SK-N-SH (cell line): ENCODE data around the gene ACACA. TPM values are rescaled to one million over a fixed set of nuclear protein-coding genes. Genes with fewer than 3 reads are reported as not detected.

Experiments
- CTCF ChIA-PET: fragments of 300-600, 350-600 bp; formaldehyde crosslinking; extraction: SDS; loops from one replicate; lab custom pipeline; 2021; lab: Yijun Ruan, JAX
- POLR2A ChIA-PET: fragments of 350-600 bp; sonication (Branson Sonifier 250); formaldehyde crosslinking; extraction: SDS; loops from one replicate; lab custom pipeline; 2020; ENCODE audit warnings: antibody characterized with exemption, inconsistent platforms; lab: Yijun Ruan, JAX
- DNase-seq: peaks from one replicate; pipeline ENCODE4 v3.0.0; 2012
- H2AFZ ChIP-seq: fragments of 200-600 bp; sonication (generic); 2 replicates; pipeline ENCODE4 v1.8.1; 2016; ENCODE audit warnings: antibody characterized with exemption, mild to moderate bottlenecking, low read depth
- H3F3A ChIP-seq: fragments of 200-600 bp; sonication (generic); replicated peaks from 2 replicates; pipeline ENCODE3; 2016; ENCODE audit warnings: antibody characterized with exemption, mild to moderate bottlenecking; ENCODE audit not compliant: insufficient read depth
- H3K27ac ChIP-seq, 2 experiments: fragments of 200-500 bp in 1 of 2; fragments of 200-600 bp in 1 of 2; sonication (Bioruptor generic) in 1 of 2; sonication (generic), shearing (Covaris generic) in 1 of 2; 2 replicates each; pipeline versions ENCODE4 v1.5.1 to v1.6.1; 2014 to 2016; ENCODE audit warnings: low read depth in 2 of 2, inconsistent platforms in 1 of 2, low read length in 1 of 2, mild to moderate bottlenecking in 1 of 2, mixed read lengths in 1 of 2
- H3K27me3 ChIP-seq: fragments of 200-600 bp; sonication (generic), shearing (Covaris generic); 2 replicates; pipeline ENCODE4 v1.6.1; 2016; ENCODE audit warnings: mixed run types; ENCODE audit not compliant: insufficient read depth
- H3K36me3 ChIP-seq, 2 experiments: fragments of 200-500 bp in 1 of 2; fragments of 200-600 bp in 1 of 2; sonication (Bioruptor generic) in 1 of 2; sonication (generic) in 1 of 2; replicated peaks in 1 of 2; 2 replicates each; pipeline versions ENCODE3 to v1.5.1; 2014 to 2016; ENCODE audit warnings: low read length in 1 of 2, mild to moderate bottlenecking in 1 of 2; ENCODE audit not compliant: insufficient read depth in 2 of 2, control insufficient read depth in 1 of 2
- H3K4me1 ChIP-seq, 2 experiments: fragments of 200-500 bp in 1 of 2; fragments of 200-600 bp in 1 of 2; sonication (Bioruptor generic) in 1 of 2; sonication (generic), shearing (Covaris generic) in 1 of 2; 2 replicates each; pipeline versions ENCODE4 v1.5.1 to v1.6.1; 2014 to 2016; ENCODE audit warnings: low read depth in 1 of 2, low read length in 1 of 2, mixed run types in 1 of 2; ENCODE audit not compliant: insufficient read depth in 2 of 2, control insufficient read depth in 1 of 2
- H3K4me2 ChIP-seq: fragments of 200-600 bp; sonication (generic), shearing (Covaris generic); 2 replicates; pipeline ENCODE4 v1.6.1; 2017; ENCODE audit warnings: mixed run types
- H3K4me3 ChIP-seq, 2 experiments: fragments of 200-500 bp in 1 of 2; fragments of 200-600 bp in 1 of 2; sonication (Bioruptor generic) in 1 of 2; sonication (generic), shearing (Covaris generic) in 1 of 2; 2 replicates each; pipeline versions ENCODE4 v1.5.1 to v1.8.1; 2014 to 2016; ENCODE audit warnings: low read depth in 2 of 2, inconsistent platforms in 1 of 2, low read length in 1 of 2, mild to moderate bottlenecking in 1 of 2, mixed read lengths in 1 of 2, moderate library complexity in 1 of 2
- H3K79me2 ChIP-seq: fragments of 200-600 bp; sonication (generic); 2 replicates; pipeline ENCODE4 v1.8.1; 2017; ENCODE audit warnings: mild to moderate bottlenecking; ENCODE audit not compliant: insufficient read depth
- H3K9ac ChIP-seq: fragments of 200-600 bp; sonication (generic); 2 replicates; pipeline ENCODE4 v1.6.1; 2017; ENCODE audit warnings: mixed run types
- H3K9me2 ChIP-seq: fragments of 200-600 bp; sonication (generic); 2 replicates; pipeline ENCODE4 v1.6.1; 2017; ENCODE audit warnings: mixed run types
- H3K9me3 ChIP-seq: fragments of 200-600 bp; sonication (generic); 2 replicates; pipeline ENCODE4 v1.6.1; 2017; ENCODE audit warnings: mixed run types, mild to moderate bottlenecking, moderate library complexity
- H4K20me1 ChIP-seq: fragments of 200-600 bp; sonication (generic); 2 replicates; pipeline ENCODE4 v1.6.1; 2017; ENCODE audit warnings: mild to moderate bottlenecking, mixed run types; ENCODE audit not compliant: insufficient read depth
- FOXJ3 ChIP-seq: sonication (generic); formaldehyde crosslinking; IDR thresholded peaks from 2 replicates; pipeline ENCODE4 v1.5.1; 2020; ENCODE audit warnings: mild to moderate bottlenecking, missing genetic modification reagents
- RAD21 ChIP-seq: IDR thresholded peaks from 2 replicates; pipeline ENCODE4 v1.6.1; 2012; ENCODE audit warnings: mild to moderate bottlenecking, low read length
- RCOR1 ChIP-seq: fragments of 150-350 bp; IDR thresholded peaks from 2 replicates; pipeline ENCODE4 v1.6.1; 2017; ENCODE audit warnings: antibody characterized with exemption, low read length
- REST ChIP-seq: IDR thresholded peaks from 2 replicates; pipeline ENCODE4 v1.6.1; 2012; ENCODE audit warnings: mild to moderate bottlenecking, low read depth, low read length, moderate library complexity
- TCF12 ChIP-seq: IDR thresholded peaks from 2 replicates; pipeline ENCODE4 v1.4.0; 2012
- ZBTB33 ChIP-seq: IDR thresholded peaks from 2 replicates; pipeline ENCODE4 v1.4.0; 2012; ENCODE audit warnings: low read depth, borderline replicate concordance
- WGBS: methylation state at CpG from one replicate; pipeline ENCODE4 v1.1.6; 2017; ENCODE audit warnings: low lambda C conversion rate; 5-methylcytosine and 5-hydroxymethylcytosine counted together
- polyA plus RNA-seq, 3 experiments: library from polyadenylated mRNA; depleted of rRNA; stranded (reverse); fragments of >200 nt; gene quantifications; 2 replicates each; pipeline ENCODE4 v1.2.3, GENCODE V29; 2012
- TF ChIP-seq, protein P1 (sequence below): IDR thresholded peaks from 2 replicates; pipeline ENCODE4; 2012

ACACA gene
- polyA plus RNA-seq, 1 of the 3 experiments (the other 2 are of a cell fraction) = 27.2 TPM

GRCh38 chr17:37200497-37200896 is 206.1 kb downstream of the ACACA start:
- Histone ChIP-seq H3K27me3 (no peaks in the 10 kb centered on the region), H3F3A (no peaks in the 10 kb centered on the region), H2AFZ (no peak overlapping the region), H3K36me3 (peaks cover 17 to 48% of the 10 kb centered on the region in 2 experiments), H3K9ac (no peak overlapping the region), H3K4me3 (no peak overlapping the region), H3K9me3 (no peaks in the 10 kb centered on the region), H3K9me2 (no peaks in the 10 kb centered on the region), H3K27ac (no peak overlapping the region), H4K20me1 (no peaks in the 10 kb centered on the region), H3K79me2 (no peaks in the 10 kb centered on the region), H3K4me2 (no peak overlapping the region), H3K4me1 (no peaks in the 10 kb centered on the region)
- DNase-seq = no peak
- POLR2A ChIA-PET = no interaction called here
- CTCF ChIA-PET = interaction anchor here (1.0 kb wide), 1 partner anchor 39 kb away, joined by 3 read pairs; no protein-coding TSS in a partner anchor
- TF ChIP-seq RAD21 = no peak
- TF ChIP-seq ZBTB33 = no peak
- no peak for TF ChIP-seq REST
- TF ChIP-seq, protein P1, sequence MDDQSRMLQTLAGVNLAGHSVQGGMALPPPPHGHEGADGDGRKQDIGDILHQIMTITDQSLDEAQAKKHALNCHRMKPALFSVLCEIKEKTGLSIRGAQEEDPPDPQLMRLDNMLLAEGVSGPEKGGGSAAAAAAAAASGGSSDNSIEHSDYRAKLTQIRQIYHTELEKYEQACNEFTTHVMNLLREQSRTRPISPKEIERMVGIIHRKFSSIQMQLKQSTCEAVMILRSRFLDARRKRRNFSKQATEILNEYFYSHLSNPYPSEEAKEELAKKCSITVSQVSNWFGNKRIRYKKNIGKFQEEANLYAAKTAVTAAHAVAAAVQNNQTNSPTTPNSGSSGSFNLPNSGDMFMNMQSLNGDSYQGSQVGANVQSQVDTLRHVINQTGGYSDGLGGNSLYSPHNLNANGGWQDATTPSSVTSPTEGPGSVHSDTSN = no peak
- no peak for TF ChIP-seq RCOR1
- TF ChIP-seq FOXJ3 (CRISPR knock-in tag) = no peak
- 91% methylated on average over 2 of the region's 2 CpGs for WGBS

DNA sequence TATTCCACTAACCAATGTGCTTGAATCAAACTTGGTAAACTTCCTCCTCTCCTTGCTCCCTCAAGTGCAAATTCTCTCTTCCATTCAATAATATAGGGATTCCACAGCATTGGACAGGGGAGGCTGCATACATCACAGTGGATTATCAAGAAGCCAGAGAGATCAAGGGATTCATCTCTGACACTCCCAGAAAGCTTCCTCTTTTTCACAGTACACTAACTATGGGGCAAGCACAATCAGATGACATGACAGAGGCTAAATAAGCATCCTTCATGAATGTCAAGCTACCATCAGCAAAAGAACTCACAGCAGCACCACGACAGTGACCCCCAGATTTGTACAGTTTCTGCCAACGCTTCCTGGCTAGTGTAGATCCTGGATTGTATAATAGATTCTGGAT is 209.3 kb downstream of the ACACA start:
- H3K27me3 ChIP-seq = no peaks in the 10 kb centered on the region
- peaks cover 38 to 49% of the 10 kb centered on the region in 2 experiments for H3K36me3 ChIP-seq
- H4K20me1 ChIP-seq = no peaks in the 10 kb centered on the region
- no peaks in the 10 kb centered on the region for H3F3A ChIP-seq
- TF ChIP-seq TCF12 = no peak
- H3K9me2 ChIP-seq = no peaks in the 10 kb centered on the region
- no peak overlapping the region for H3K9ac ChIP-seq
- 92% methylated on average over 2 of the region's 2 CpGs for WGBS
- no peak overlapping the region for H3K4me2 ChIP-seq
- no peak for DNase-seq
- no peaks in the 10 kb centered on the region for H3K79me2 ChIP-seq
- CTCF ChIA-PET = interaction anchor here (1.0 to 1.6 kb wide), 5 partner anchors 14 to 109 kb away, joined by 3 to 7 read pairs (median 6); no protein-coding TSS in a partner anchor
- H3K9me3 ChIP-seq = no peaks in the 10 kb centered on the region
- POLR2A ChIA-PET = no interaction called here
- no peak overlapping the region for H2AFZ ChIP-seq
- no peak overlapping the region for H3K27ac ChIP-seq
- no peaks in the 10 kb centered on the region for H3K4me1 ChIP-seq
- no peak overlapping the region for H3K4me3 ChIP-seq
